Measurements from ENCODE around the gene NCBP1. TPM values are rescaled to one million over a fixed set of nuclear protein-coding genes. Genes with fewer than 3 reads are reported as not detected.

Gene NCBP1
- total and polyA plus RNA-seq, 9 of the 15 experiments (the other 6 are each of a cell fraction or from before 2014, with no cell fraction given) = 29.4 to 69.7 (median 57.5) TPM

DNA sequence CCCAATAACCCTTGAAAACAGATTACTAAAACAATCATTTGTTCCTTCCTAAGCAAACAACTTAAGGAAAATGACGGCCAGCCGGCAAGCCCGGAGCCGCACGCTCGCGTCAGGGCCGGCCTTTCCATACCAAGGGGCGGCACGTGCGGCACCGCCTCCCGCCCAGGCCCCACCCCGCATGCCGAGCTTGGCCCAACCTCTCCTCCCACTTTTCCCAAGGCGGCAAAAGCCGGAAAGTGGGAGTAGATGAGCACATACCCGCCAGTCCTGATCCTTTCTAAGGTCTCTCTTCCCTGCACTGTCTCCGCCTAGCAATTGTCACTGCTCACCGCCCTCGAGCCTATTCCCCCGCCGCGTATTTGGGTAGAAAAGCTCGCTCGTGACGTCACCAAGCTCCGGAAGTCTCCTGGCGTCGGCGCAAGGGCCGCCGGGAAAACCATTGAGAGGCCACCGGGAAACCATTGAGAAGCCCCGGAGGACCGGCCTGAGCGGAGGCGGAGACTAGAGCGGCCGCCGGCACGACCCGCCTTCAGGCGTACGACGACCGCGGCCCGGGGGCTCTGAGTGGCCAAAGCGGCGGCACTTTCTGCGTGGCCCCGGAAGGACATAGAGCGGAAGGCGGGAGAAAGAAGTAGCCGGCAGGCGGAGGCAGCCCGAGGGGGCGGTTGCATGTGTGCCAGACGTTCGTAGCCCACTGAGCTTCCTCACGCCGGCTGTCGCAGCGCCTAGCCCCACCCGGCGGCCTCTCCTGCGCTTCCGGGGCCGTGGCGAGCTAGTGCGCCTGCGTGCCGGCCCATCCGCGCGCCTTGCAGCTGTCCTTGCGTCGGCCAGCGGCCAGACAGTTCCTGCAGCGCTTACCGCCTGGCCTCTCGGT lies at the start of gene NCBP1, which contains the start of gene TSTD2 (continued):
- peak; percentile 96 for TF ChIP-seq ZBTB40 (IDR thresholded peaks at IDR 0.05)
- TF ChIP-seq ZBTB40 (CRISPR knock-in tag; IDR thresholded peaks at IDR 0.05) = peak; percentile 55; the same call in 1 of the 2 replicates
- 0 out of 2 replicates have a peak, but pooled peaks have one; percentile 11 for TF ChIP-seq SMARCE1 (IDR thresholded peaks at IDR 0.05)
- TF ChIP-seq KDM1A (IDR thresholded peaks at IDR 0.05) = no peak
- no peak for TF ChIP-seq TGIF2 (CRISPR knock-in tag; IDR thresholded peaks at IDR 0.05)
- TF ChIP-seq NCOA6 (IDR thresholded peaks at IDR 0.05) = no peak
- no peak for TF ChIP-seq CBFA2T2 (conservative IDR thresholded peaks at IDR 0.05)
- 0 out of 4 replicates have a peak, but pooled peaks of 1 of the 2 experiments have one; percentile 8 for TF ChIP-seq TRIM24 (IDR thresholded peaks at IDR 0.05)
- 0 out of 2 replicates have a peak, but pooled peaks have one; percentile 54 for TF ChIP-seq TAF7 (tag; IDR thresholded peaks at IDR 0.05)
- TF ChIP-seq, protein P1, sequence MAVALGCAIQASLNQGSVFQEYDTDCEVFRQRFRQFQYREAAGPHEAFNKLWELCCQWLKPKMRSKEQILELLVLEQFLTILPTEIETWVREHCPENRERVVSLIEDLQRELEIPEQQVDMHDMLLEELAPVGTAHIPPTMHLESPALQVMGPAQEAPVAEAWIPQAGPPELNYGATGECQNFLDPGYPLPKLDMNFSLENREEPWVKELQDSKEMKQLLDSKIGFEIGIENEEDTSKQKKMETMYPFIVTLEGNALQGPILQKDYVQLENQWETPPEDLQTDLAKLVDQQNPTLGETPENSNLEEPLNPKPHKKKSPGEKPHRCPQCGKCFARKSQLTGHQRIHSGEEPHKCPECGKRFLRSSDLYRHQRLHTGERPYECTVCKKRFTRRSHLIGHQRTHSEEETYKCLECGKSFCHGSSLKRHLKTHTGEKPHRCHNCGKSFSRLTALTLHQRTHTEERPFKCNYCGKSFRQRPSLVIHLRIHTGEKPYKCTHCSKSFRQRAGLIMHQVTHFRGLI (CRISPR knock-in tag; IDR thresholded peaks at IDR 0.05) = no peak
- TF ChIP-seq ZBTB43 (CRISPR knock-in tag; IDR thresholded peaks at IDR 0.05) = peak; percentile 26; the same call in 1 of the 2 replicates
- TF ChIP-seq RBM25 (IDR thresholded peaks at IDR 0.05; ENCODE audit: low read depth, low read length, severe bottlenecking) = no peak
- peak; percentile 1; the same call in 1 of the 2 replicates for TF ChIP-seq KLF16 (IDR thresholded peaks at IDR 0.05)
- no peak for TF ChIP-seq MIER1 (IDR thresholded peaks at IDR 0.05; ENCODE audit: low read depth)
- TF ChIP-seq ZNF324 (CRISPR knock-in tag; IDR thresholded peaks at IDR 0.05) = no peak
- peak; percentile 51; the same call in 1 of the 2 replicates for TF ChIP-seq ESRRA (IDR thresholded peaks at IDR 0.05; ENCODE audit: borderline replicate concordance, low read depth)
- TF ChIP-seq ZC3H8 (IDR thresholded peaks at IDR 0.05) = no peak
